ENCODE data around the gene NFX1.

Gene NFX1

DNA sequence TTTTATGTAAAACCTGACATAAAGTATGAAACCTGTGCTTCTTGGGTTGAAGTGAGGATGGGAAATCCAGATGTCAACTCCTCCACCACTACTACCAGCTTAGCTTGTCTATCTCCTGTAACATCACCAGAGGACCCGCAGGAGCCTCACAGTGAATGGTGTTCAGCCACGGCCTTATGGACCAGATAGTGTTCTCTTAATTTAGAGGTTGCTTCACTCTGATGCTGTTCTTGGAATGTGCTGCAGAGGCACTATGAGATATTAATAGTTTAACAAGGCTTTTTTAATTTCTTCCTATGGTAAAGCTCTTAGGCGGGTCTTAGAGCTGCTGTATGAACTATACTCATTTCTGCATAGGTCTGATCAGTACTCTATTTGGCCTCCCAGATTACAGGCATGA, 27.9 kb downstream of the NFX1 start (continued):
- TF ChIP-seq, protein P1, sequence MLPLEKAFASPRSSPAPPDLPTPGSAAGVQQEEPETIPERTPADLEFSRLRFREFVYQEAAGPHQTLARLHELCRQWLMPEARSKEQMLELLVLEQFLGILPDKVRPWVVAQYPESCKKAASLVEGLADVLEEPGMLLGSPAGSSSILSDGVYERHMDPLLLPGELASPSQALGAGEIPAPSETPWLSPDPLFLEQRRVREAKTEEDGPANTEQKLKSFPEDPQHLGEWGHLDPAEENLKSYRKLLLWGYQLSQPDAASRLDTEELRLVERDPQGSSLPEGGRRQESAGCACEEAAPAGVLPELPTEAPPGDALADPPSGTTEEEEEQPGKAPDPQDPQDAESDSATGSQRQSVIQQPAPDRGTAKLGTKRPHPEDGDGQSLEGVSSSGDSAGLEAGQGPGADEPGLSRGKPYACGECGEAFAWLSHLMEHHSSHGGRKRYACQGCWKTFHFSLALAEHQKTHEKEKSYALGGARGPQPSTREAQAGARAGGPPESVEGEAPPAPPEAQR (tag by site-specific recombination; IDR thresholded peaks at IDR 0.05): no peak
- TF ChIP-seq, protein P2, sequence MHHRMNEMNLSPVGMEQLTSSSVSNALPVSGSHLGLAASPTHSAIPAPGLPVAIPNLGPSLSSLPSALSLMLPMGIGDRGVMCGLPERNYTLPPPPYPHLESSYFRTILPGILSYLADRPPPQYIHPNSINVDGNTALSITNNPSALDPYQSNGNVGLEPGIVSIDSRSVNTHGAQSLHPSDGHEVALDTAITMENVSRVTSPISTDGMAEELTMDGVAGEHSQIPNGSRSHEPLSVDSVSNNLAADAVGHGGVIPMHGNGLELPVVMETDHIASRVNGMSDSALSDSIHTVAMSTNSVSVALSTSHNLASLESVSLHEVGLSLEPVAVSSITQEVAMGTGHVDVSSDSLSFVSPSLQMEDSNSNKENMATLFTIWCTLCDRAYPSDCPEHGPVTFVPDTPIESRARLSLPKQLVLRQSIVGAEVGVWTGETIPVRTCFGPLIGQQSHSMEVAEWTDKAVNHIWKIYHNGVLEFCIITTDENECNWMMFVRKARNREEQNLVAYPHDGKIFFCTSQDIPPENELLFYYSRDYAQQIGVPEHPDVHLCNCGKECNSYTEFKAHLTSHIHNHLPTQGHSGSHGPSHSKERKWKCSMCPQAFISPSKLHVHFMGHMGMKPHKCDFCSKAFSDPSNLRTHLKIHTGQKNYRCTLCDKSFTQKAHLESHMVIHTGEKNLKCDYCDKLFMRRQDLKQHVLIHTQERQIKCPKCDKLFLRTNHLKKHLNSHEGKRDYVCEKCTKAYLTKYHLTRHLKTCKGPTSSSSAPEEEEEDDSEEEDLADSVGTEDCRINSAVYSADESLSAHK (tag by site-specific recombination; IDR thresholded peaks at IDR 0.05): no peak
- no peak for TF ChIP-seq GLI2 (tag by site-specific recombination; IDR thresholded peaks at IDR 0.05; ENCODE audit: borderline replicate concordance, low read depth)
- no peak for TF ChIP-seq KLF9 (tag by site-specific recombination; IDR thresholded peaks at IDR 0.05; ENCODE audit: low read depth)
- no peak for TF ChIP-seq ZNF433 (tag by site-specific recombination; IDR thresholded peaks at IDR 0.05; ENCODE audit: low read depth)
- TF ChIP-seq, protein P3, sequence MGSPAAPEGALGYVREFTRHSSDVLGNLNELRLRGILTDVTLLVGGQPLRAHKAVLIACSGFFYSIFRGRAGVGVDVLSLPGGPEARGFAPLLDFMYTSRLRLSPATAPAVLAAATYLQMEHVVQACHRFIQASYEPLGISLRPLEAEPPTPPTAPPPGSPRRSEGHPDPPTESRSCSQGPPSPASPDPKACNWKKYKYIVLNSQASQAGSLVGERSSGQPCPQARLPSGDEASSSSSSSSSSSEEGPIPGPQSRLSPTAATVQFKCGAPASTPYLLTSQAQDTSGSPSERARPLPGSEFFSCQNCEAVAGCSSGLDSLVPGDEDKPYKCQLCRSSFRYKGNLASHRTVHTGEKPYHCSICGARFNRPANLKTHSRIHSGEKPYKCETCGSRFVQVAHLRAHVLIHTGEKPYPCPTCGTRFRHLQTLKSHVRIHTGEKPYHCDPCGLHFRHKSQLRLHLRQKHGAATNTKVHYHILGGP (tag by site-specific recombination; IDR thresholded peaks at IDR 0.05): no peak

DNA sequence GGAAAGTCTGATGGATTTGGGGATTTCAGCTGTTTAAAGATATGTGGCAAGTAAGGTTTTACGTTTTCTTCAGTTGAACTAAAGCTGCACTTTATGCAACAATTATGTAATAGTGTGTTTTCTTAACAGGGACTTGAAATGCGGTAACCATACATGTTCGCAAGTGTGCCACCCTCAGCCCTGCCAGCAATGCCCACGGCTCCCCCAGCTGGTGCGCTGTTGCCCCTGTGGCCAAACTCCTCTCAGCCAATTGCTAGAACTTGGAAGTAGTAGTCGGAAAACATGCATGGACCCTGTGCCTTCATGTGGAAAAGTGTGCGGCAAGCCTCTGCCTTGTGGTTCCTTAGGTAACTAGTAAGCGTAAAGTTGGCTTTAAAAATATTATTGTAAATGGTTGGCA, 28.5 kb downstream of the NFX1 start:
- no peak overlapping the region for H3K4me3 ChIP-seq (ENCODE audit: low read depth, low read length)
- ChIA-PET CTCF (no interaction called here), POLR2A (no interaction called here)
- TF ChIP-seq ZNF214 (tag by site-specific recombination; IDR thresholded peaks at IDR 0.05; ENCODE audit: borderline replicate concordance) (no peak), GLIS1 (tag by site-specific recombination; IDR thresholded peaks at IDR 0.05) (no peak), ZNF837 (tag by site-specific recombination; IDR thresholded peaks at IDR 0.05) (no peak)
- TF ChIP-seq, protein P4, sequence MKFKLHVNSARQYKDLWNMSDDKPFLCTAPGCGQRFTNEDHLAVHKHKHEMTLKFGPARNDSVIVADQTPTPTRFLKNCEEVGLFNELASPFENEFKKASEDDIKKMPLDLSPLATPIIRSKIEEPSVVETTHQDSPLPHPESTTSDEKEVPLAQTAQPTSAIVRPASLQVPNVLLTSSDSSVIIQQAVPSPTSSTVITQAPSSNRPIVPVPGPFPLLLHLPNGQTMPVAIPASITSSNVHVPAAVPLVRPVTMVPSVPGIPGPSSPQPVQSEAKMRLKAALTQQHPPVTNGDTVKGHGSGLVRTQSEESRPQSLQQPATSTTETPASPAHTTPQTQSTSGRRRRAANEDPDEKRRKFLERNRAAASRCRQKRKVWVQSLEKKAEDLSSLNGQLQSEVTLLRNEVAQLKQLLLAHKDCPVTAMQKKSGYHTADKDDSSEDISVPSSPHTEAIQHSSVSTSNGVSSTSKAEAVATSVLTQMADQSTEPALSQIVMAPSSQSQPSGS (tag by site-specific recombination; IDR thresholded peaks at IDR 0.05; ENCODE audit: low read depth): no peak
- no peaks in the 10 kb centered on the region for H3K4me1 ChIP-seq (ENCODE audit: control insufficient read depth, insufficient read depth, low read length)
- no peak overlapping the region for H3K27ac ChIP-seq (ENCODE audit: extremely low read depth, low read depth, low read length)
- peaks cover 40 to 89% of the 10 kb centered on the region in 2 experiments for H3K36me3 ChIP-seq (ENCODE audit: control insufficient read depth in 2 of 2, insufficient read depth in 1 of 2, low read length in 2 of 2)
- H3K9me3 ChIP-seq (ENCODE audit: control insufficient read depth, insufficient read depth, low read depth, low read length): no peaks in the 10 kb centered on the region

DNA sequence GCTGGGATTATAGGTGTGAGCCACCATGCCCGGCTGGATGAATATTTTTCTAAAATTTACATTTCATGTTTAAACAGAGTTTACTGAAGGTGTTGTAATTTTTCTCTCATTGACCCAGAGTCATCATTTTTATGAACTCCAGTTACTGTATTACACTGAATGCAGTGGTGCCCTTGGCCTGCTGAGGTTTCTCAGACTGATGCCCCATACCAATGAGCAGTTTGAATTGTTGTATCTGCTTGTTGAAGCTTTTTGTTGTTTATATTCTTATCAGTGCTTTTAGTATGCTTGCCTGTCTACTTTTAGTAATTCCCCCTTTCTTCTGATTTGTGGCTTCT, 29.9 kb downstream of the NFX1 start:
- Histone ChIP-seq H3K27ac (ENCODE audit: extremely low read depth, low read depth, low read length) (no peak overlapping the region), H3K4me3 (ENCODE audit: low read depth, low read length) (no peak overlapping the region), H3K36me3 (ENCODE audit: control insufficient read depth in 2 of 2, insufficient read depth in 1 of 2, low read length in 2 of 2) (peaks cover 28 to 87% of the 10 kb centered on the region in 2 experiments), H3K9me3 (ENCODE audit: control insufficient read depth, insufficient read depth, low read depth, low read length) (no peaks in the 10 kb centered on the region), H3K4me1 (ENCODE audit: control insufficient read depth, insufficient read depth, low read length) (no peaks in the 10 kb centered on the region)
- TF ChIP-seq ZNF501 (tag by site-specific recombination; IDR thresholded peaks at IDR 0.05) (no peak), ZNF837 (tag by site-specific recombination; IDR thresholded peaks at IDR 0.05) (no peak), ZFHX2 (tag by site-specific recombination; conservative IDR thresholded peaks at IDR 0.05) (no peak), ZNF132 (tag by site-specific recombination; IDR thresholded peaks at IDR 0.05; ENCODE audit: borderline replicate concordance) (no peak), ZNF302 (tag by site-specific recombination; IDR thresholded peaks at IDR 0.05; ENCODE audit: low read depth) (no peak), BCL11B (tag by site-specific recombination; IDR thresholded peaks at IDR 0.05; ENCODE audit: low read depth) (no peak), SETDB1 (IDR thresholded peaks at IDR 0.05; ENCODE audit: insufficient read length, low read length) (no peak), ZNF266 (tag by site-specific recombination; IDR thresholded peaks at IDR 0.05; ENCODE audit: low read depth) (no peak), ZNF324 (tag by site-specific recombination; IDR thresholded peaks at IDR 0.05) (no peak), ZNF677 (tag by site-specific recombination; IDR thresholded peaks at IDR 0.05) (no peak), ZNF560 (tag by site-specific recombination; IDR thresholded peaks at IDR 0.05; ENCODE audit: borderline replicate concordance) (no peak)
- CTCF ChIA-PET: no interaction called here
- POLR2A ChIA-PET: no interaction called here
